ENCODE measurements around the gene SPATA2.
A peak's percentile ranks its signal among the peaks of the same experiment; 100 is the strongest.
"Not testable (repeated sequence)": the region's sequence is repeated elsewhere in the genome, so short reads cannot be mapped to it uniquely, and the experiment has no call there.

SPATA2 gene

GRCh38 chr20:49899541-49900383, 15.6 kb downstream of the SPATA2 start:
- DNase-seq: no peak

- no peak for DNase-seq
Observed at GRCh38 chr20:49896204-49896603, 19.1 kb downstream of the SPATA2 start.

GRCh38 chr20:49895474-49896093, 19.7 kb downstream of the SPATA2 start:
- not testable (repeated sequence) for DNase-seq

- DNase-seq: no peak
Observed at GRCh38 chr20:49894073-49894470, 21.3 kb downstream of the SPATA2 start.

GRCh38 chr20:49893242-49894072, 21.9 kb downstream of the SPATA2 start:
- no peak for DNase-seq

GRCh38 chr20:49892817-49893216, 22.5 kb downstream of the SPATA2 start:
- no peak for DNase-seq

GRCh38 chr20:49892260-49892659, 23.1 kb downstream of the SPATA2 start:
- DNase-seq: no peak

GRCh38 chr20:49891476-49892110, 23.7 kb downstream of the SPATA2 start:
- DNase-seq: no peak

- no peak for DNase-seq
Observed at GRCh38 chr20:49890471-49891361, 24.6 kb downstream of the SPATA2 start.

- DNase-seq: no peak
Observed at GRCh38 chr20:49889935-49890333, 25.4 kb downstream of the SPATA2 start.

GRCh38 chr20:49889001-49889934, 26.1 kb downstream of the SPATA2 start:
- no peak for DNase-seq

- peak; percentile 26 to 71 (median 60) for DNase-seq
Observed at GRCh38 chr20:49888212-49889000, 26.9 kb downstream of the SPATA2 start.

- DNase-seq: no peak
Observed at GRCh38 chr20:49887251-49888211, 27.8 kb downstream of the SPATA2 start.

GRCh38 chr20:49886571-49887213, 28.6 kb downstream of the SPATA2 start:
- DNase-seq: no peak

GRCh38 chr20:49885558-49886332, 29.6 kb downstream of the SPATA2 start:
- peak in 1 of 3 experiments; percentile 12 for DNase-seq

- no peak for DNase-seq
Observed at GRCh38 chr20:49883246-49883802, 32.0 kb downstream of the SPATA2 start.

Data from NCI-H1417 (cell line).